DOHH2 (cell line): Measurements from ENCODE around the gene MPRIP.

ENCODE experiments used
- H3F3A ChIP-seq: fragments of 200-600 bp; sonication (generic), shearing (Covaris generic); 2 replicates; pipeline ENCODE4 v1.6.0; 2016; ENCODE audit warnings: antibody characterized with exemption, mild to moderate bottlenecking; ENCODE audit not compliant: control insufficient read depth, insufficient read depth
- H3K27ac ChIP-seq: fragments of 200-600 bp; sonication (generic); 2 replicates; pipeline ENCODE4 v1.5.1; 2014; ENCODE audit warnings: low read depth, mild to moderate bottlenecking, low read length, moderate library complexity
- H3K27me3 ChIP-seq: fragments of 200-600 bp; sonication (generic); 2 replicates; pipeline ENCODE4 v1.6.1; 2014; ENCODE audit warnings: mild to moderate bottlenecking, low read length, mixed read lengths; ENCODE audit not compliant: control insufficient read depth
- H3K36me3 ChIP-seq: fragments of 200-600 bp; sonication (generic); 2 replicates; pipeline ENCODE4 v1.6.1; 2014; ENCODE audit warnings: mild to moderate bottlenecking, low read length, moderate library complexity, mixed read lengths; ENCODE audit not compliant: control insufficient read depth
- H3K4me1 ChIP-seq: fragments of 200-600 bp; sonication (generic); 2 replicates; pipeline ENCODE4 v1.6.1; 2014; ENCODE audit warnings: mild to moderate bottlenecking, low read length, mixed read lengths; ENCODE audit not compliant: control insufficient read depth
- H3K4me2 ChIP-seq: fragments of 200-600 bp; sonication (generic); 2 replicates; pipeline ENCODE4 v1.6.0; 2014; ENCODE audit warnings: mild to moderate bottlenecking, low read length, moderate library complexity
- H3K4me3 ChIP-seq: fragments of 200-600 bp; sonication (generic); 2 replicates; pipeline ENCODE4 v1.5.1; 2014; ENCODE audit warnings: mild to moderate bottlenecking, low read length, mixed read lengths
- H3K79me2 ChIP-seq: fragments of 200-600 bp; sonication (generic); 2 replicates; pipeline ENCODE4 v1.6.1; 2014; ENCODE audit warnings: mild to moderate bottlenecking, low read length, mixed read lengths; ENCODE audit not compliant: control insufficient read depth
- H3K9me2 ChIP-seq: fragments of 200-600 bp; sonication (generic); replicated peaks from 2 replicates; pipeline ENCODE4 v1.6.1; 2014; ENCODE audit warnings: mild to moderate bottlenecking, low read length, mixed read lengths; ENCODE audit not compliant: control insufficient read depth
- H3K9me3 ChIP-seq: fragments of 200-600 bp; sonication (generic); 2 replicates; pipeline ENCODE4 v1.6.1; 2014; ENCODE audit warnings: antibody characterized with exemption, low read length, mixed read lengths; ENCODE audit not compliant: control insufficient read depth, insufficient read depth
- H4K20me1 ChIP-seq: fragments of 200-600 bp; sonication (generic); 2 replicates; pipeline ENCODE4 v1.6.0; 2014; ENCODE audit warnings: low read depth, mild to moderate bottlenecking, antibody characterized with exemption, low read length, moderate library complexity; ENCODE audit not compliant: control insufficient read depth, insufficient read depth
- CTCF ChIP-seq: fragments of 200-600 bp; sonication (generic); IDR thresholded peaks from one replicate; pipeline ENCODE4 v1.5.1; 2014; ENCODE audit warnings: antibody characterized with exemption, mild to moderate bottlenecking, low read depth, low read length; ENCODE audit not compliant: poor library complexity, severe bottlenecking
- EZH2phosphoT487 ChIP-seq: fragments of 200-600 bp; sonication (generic); IDR thresholded peaks from 2 replicates; pipeline ENCODE4 v1.6.1; 2017; ENCODE audit warnings: borderline replicate concordance, mild to moderate bottlenecking, antibody characterized with exemption, low read length, moderate library complexity, mixed read lengths

The MPRIP gene

GRCh38 chr17:17121162-17121561 lies 78.9 kb downstream of the MPRIP start:
- Histone ChIP-seq H3K27ac (no peak overlapping the region), H3K27me3 (no peaks in the 10 kb centered on the region), H3K4me3 (no peak overlapping the region), H3K9me2 (no peaks in the 10 kb centered on the region), H4K20me1 (peaks cover 20% of the 10 kb centered on the region; the same call in 1 of the 2 replicates), H3K36me3 (no peaks in the 10 kb centered on the region), H3K4me2 (no peak overlapping the region), H3K4me1 (peaks cover 53% of the 10 kb centered on the region), H3K9me3 (no peaks in the 10 kb centered on the region), H3K79me2 (peaks cover 77% of the 10 kb centered on the region), H3F3A (no peaks in the 10 kb centered on the region)
- TF ChIP-seq CTCF (no peak), EZH2phosphoT487 (no peak)

- no peaks in the 10 kb centered on the region for H3F3A ChIP-seq
- H3K9me2 ChIP-seq = no peaks in the 10 kb centered on the region
- TF ChIP-seq EZH2phosphoT487 (no peak), CTCF (no peak)
- H3K79me2 ChIP-seq = peaks cover 59% of the 10 kb centered on the region
- H3K36me3 ChIP-seq = no peaks in the 10 kb centered on the region; the same call in 1 of the 2 replicates
- H3K4me2 ChIP-seq = peak overlapping the region; percentile 34
- peaks cover 10% of the 10 kb centered on the region; the same call in 1 of the 2 replicates for H4K20me1 ChIP-seq
- H3K4me3 ChIP-seq = peak overlapping the region; percentile 22; the same call in 1 of the 2 replicates
- peaks cover 45% of the 10 kb centered on the region for H3K4me1 ChIP-seq
- no peaks in the 10 kb centered on the region for H3K27me3 ChIP-seq
- H3K9me3 ChIP-seq = no peaks in the 10 kb centered on the region
- no peak overlapping the region for H3K27ac ChIP-seq
Measured at GRCh38 chr17:17122781-17123483, 80.7 kb downstream of the MPRIP start.

GRCh38 chr17:17124341-17124740 lies 82.1 kb downstream of the MPRIP start:
- Histone ChIP-seq H4K20me1 (0 out of 2 replicates have a peak, but pooled peaks cover 3% of the 10 kb centered on the region), H3K9me2 (no peaks in the 10 kb centered on the region), H3K27ac (no peak overlapping the region), H3K4me1 (peaks cover 32% of the 10 kb centered on the region), H3K4me3 (no peak overlapping the region), H3K79me2 (peaks cover 45% of the 10 kb centered on the region), H3K4me2 (no peak overlapping the region), H3F3A (no peaks in the 10 kb centered on the region), H3K36me3 (peaks cover 5% of the 10 kb centered on the region; the same call in 1 of the 2 replicates), H3K27me3 (no peaks in the 10 kb centered on the region), H3K9me3 (no peaks in the 10 kb centered on the region)
- TF ChIP-seq EZH2phosphoT487 (no peak), CTCF (no peak)
